ENCODE measurements around the gene CPEB3.
"Not testable (repeated sequence)": the region's sequence is repeated elsewhere in the genome, so short reads cannot be mapped to it uniquely, and the experiment has no call there.

CPEB3 gene

GRCh38 chr10:92125144-92125543, 165.7 kb downstream of the CPEB3 start:
- CTCF ChIA-PET = interaction anchor here (0.6 to 0.9 kb wide), 3 partner anchors 13 to 170 kb away, joined by 3 to 6 read pairs (median 4); no protein-coding TSS in a partner anchor
- TF ChIP-seq FOXM1 (IDR thresholded peaks at IDR 0.05; ENCODE audit: borderline replicate concordance) (no peak), ZNF384 (IDR thresholded peaks at IDR 0.05) (no peak)
- POLR2A ChIA-PET = interaction anchor here (0.6 kb wide), 1 partner anchor 198 kb away, joined by 3 read pairs; no protein-coding TSS in a partner anchor
- DNase-seq (ENCODE audit: extremely low spot score) = no peak

GRCh38 chr10:92124616-92125143, 166.2 kb downstream of the CPEB3 start:
- CTCF ChIA-PET = no interaction called here
- DNase-seq (ENCODE audit: extremely low spot score) = no peak
- TF ChIP-seq FOXK2 (IDR thresholded peaks at IDR 0.05) (no peak), HDGF (IDR thresholded peaks at IDR 0.05; ENCODE audit: borderline replicate concordance) (no peak), ELF4 (IDR thresholded peaks at IDR 0.05) (no peak), PKNOX1 (IDR thresholded peaks at IDR 0.05) (no peak), TARDBP (IDR thresholded peaks at IDR 0.05) (no peak), SUZ12 (IDR thresholded peaks at IDR 0.05) (no peak), SP1 (IDR thresholded peaks at IDR 0.05) (no peak), LEF1 (IDR thresholded peaks at IDR 0.05; ENCODE audit: borderline replicate concordance) (no peak), CTBP1 (IDR thresholded peaks at IDR 0.05; ENCODE audit: borderline replicate concordance) (no peak), L3MBTL2 (conservative IDR thresholded peaks at IDR 0.05) (no peak), ARNT (IDR thresholded peaks at IDR 0.05) (no peak)
- POLR2A ChIA-PET = no interaction called here

- POLR2A ChIA-PET = no interaction called here
- CTCF ChIA-PET = interaction anchor here (0.7 kb wide), 1 partner anchor 33 kb away, joined by 4 read pairs; no protein-coding TSS in a partner anchor
- no peak for DNase-seq (ENCODE audit: extremely low spot score)
- no peak for TF ChIP-seq ARNT (IDR thresholded peaks at IDR 0.05)
- TF ChIP-seq ZNF384 (IDR thresholded peaks at IDR 0.05) = no peak
- no peak for TF ChIP-seq FOXA1 (IDR thresholded peaks at IDR 0.05)
- no peak for TF ChIP-seq NFRKB (IDR thresholded peaks at IDR 0.05)
- no peak for TF ChIP-seq FOXK2 (IDR thresholded peaks at IDR 0.05)
- no peak for TF ChIP-seq SP1 (IDR thresholded peaks at IDR 0.05)
- TF ChIP-seq FOXM1 (IDR thresholded peaks at IDR 0.05; ENCODE audit: borderline replicate concordance) = no peak
- no peak for TF ChIP-seq LEF1 (IDR thresholded peaks at IDR 0.05; ENCODE audit: borderline replicate concordance)
- no peak for TF ChIP-seq CTBP1 (IDR thresholded peaks at IDR 0.05; ENCODE audit: borderline replicate concordance)
- no peak for TF ChIP-seq TARDBP (IDR thresholded peaks at IDR 0.05)
- no peak for TF ChIP-seq HDGF (IDR thresholded peaks at IDR 0.05; ENCODE audit: borderline replicate concordance)
- TF ChIP-seq BHLHE40 (IDR thresholded peaks at IDR 0.05; ENCODE audit: borderline replicate concordance) = no peak
- no peak for TF ChIP-seq L3MBTL2 (conservative IDR thresholded peaks at IDR 0.05)
These were observed 166.9 kb downstream of the CPEB3 start for GRCh38 chr10:92124020-92124419.

- CTCF ChIA-PET = no interaction called here
- TF ChIP-seq ELF4 (IDR thresholded peaks at IDR 0.05) (no peak), CTBP1 (IDR thresholded peaks at IDR 0.05; ENCODE audit: borderline replicate concordance) (no peak), SUZ12 (IDR thresholded peaks at IDR 0.05) (no peak), ARNT (IDR thresholded peaks at IDR 0.05) (no peak)
- no peak for DNase-seq (ENCODE audit: extremely low spot score)
- POLR2A ChIA-PET = no interaction called here
These were observed 167.9 kb downstream of the CPEB3 start for GRCh38 chr10:92122941-92123450.

- DNase-seq (ENCODE audit: extremely low spot score) = no peak
- ChIA-PET CTCF (interaction anchor here (0.6 kb wide), 1 partner anchor 89 kb away, joined by 4 read pairs; no protein-coding TSS in a partner anchor), POLR2A (no interaction called here)
- no peak for TF ChIP-seq ELF4 (IDR thresholded peaks at IDR 0.05)
- no peak for TF ChIP-seq NFRKB (IDR thresholded peaks at IDR 0.05)
- TF ChIP-seq CTBP1 (IDR thresholded peaks at IDR 0.05; ENCODE audit: borderline replicate concordance) = no peak
- no peak for TF ChIP-seq BHLHE40 (IDR thresholded peaks at IDR 0.05; ENCODE audit: borderline replicate concordance)
- no peak for TF ChIP-seq ZNF384 (IDR thresholded peaks at IDR 0.05)
- no peak for TF ChIP-seq SP1 (IDR thresholded peaks at IDR 0.05)
- no peak for TF ChIP-seq L3MBTL2 (conservative IDR thresholded peaks at IDR 0.05)
- TF ChIP-seq LEF1 (IDR thresholded peaks at IDR 0.05; ENCODE audit: borderline replicate concordance) = no peak
- TF ChIP-seq FOXM1 (IDR thresholded peaks at IDR 0.05; ENCODE audit: borderline replicate concordance) = no peak
- TF ChIP-seq TARDBP (IDR thresholded peaks at IDR 0.05) = no peak
- no peak for TF ChIP-seq ARNT (IDR thresholded peaks at IDR 0.05)
- no peak for TF ChIP-seq FOXA1 (IDR thresholded peaks at IDR 0.05)
- TF ChIP-seq FOXK2 (IDR thresholded peaks at IDR 0.05) = no peak
These were observed 169.0 kb downstream of the CPEB3 start for GRCh38 chr10:92121686-92122492.

GRCh38 chr10:92119340-92119739, 171.5 kb downstream of the CPEB3 start:
- CTCF ChIA-PET = no interaction called here
- POLR2A ChIA-PET = no interaction called here
- DNase-seq (ENCODE audit: extremely low spot score) = no peak
- TF ChIP-seq FOXM1 (IDR thresholded peaks at IDR 0.05; ENCODE audit: borderline replicate concordance) (no peak), LEF1 (IDR thresholded peaks at IDR 0.05; ENCODE audit: borderline replicate concordance) (no peak), HDGF (IDR thresholded peaks at IDR 0.05; ENCODE audit: borderline replicate concordance) (no peak), L3MBTL2 (conservative IDR thresholded peaks at IDR 0.05) (no peak), BHLHE40 (IDR thresholded peaks at IDR 0.05; ENCODE audit: borderline replicate concordance) (no peak), ELF4 (IDR thresholded peaks at IDR 0.05) (no peak), CTBP1 (IDR thresholded peaks at IDR 0.05; ENCODE audit: borderline replicate concordance) (no peak), NFRKB (IDR thresholded peaks at IDR 0.05) (no peak), ZNF384 (IDR thresholded peaks at IDR 0.05) (no peak)

GRCh38 chr10:92114917-92115316, 176.0 kb downstream of the CPEB3 start:
- DNase-seq (ENCODE audit: extremely low spot score); CTCF ChIA-PET; POLR2A ChIA-PET: not testable (repeated sequence)
